Skin of body (tissue), 3 donors: ENCODE data around the gene COPZ1. TPM values are rescaled to one million over a fixed set of nuclear protein-coding genes. Genes with fewer than 3 reads are reported as not detected.

Experiments used
- DNase-seq: peaks from one replicate; lab custom pipeline; 2025; lab: John Stamatoyannopoulos, UW
- small RNA-seq: library from RNA; depleted of rRNA; stranded (forward); fragments of <200 nt; gene quantifications from one replicate; pipeline ENCODE3, GENCODE V24; 2014; ENCODE audit warnings: low replicate concordance
- total RNA-seq: library from RNA; depleted of rRNA; stranded (reverse); fragments of >200 nt; gene quantifications from one replicate; pipeline ENCODE4 v1.2.3, GENCODE V29; 2014

COPZ1 gene
- total RNA-seq, 1 donor from 2014 or later: 65.3 TPM

GRCh38 chr12:54393207-54393609 lies 68.3 kb downstream of the COPZ1 start:
- no peak for DNase-seq

- no peak for DNase-seq
These were observed 68.8 kb downstream of the COPZ1 start for GRCh38 chr12:54393743-54394142.

GRCh38 chr12:54394281-54394719 lies 69.4 kb downstream of the COPZ1 start:
- peak; percentile 14 for DNase-seq

DNA sequence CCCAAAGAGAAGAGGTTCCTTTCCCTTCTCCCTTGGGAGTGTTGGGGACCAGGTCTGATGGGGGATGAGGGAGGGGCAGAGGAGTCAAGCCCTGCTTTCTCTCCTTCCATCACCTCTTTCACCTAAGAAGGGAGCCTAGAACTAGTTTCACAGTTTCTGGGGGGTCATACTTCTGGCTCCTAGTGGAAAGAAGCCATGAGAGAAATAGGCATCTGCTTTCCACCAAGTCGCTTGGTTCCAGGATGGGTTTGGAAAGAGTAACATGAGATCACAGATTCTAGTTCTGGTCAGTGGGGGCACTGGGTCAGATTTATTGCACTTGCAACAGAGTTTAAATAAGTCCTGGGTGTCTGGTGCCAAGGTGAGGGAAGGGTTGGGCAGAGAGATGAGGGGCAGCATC lies 70.1 kb downstream of the COPZ1 start:
- DNase-seq: no peak

- DNase-seq: no peak
These were observed 70.6 kb downstream of the COPZ1 start for GRCh38 chr12:54395545-54395944.

DNA sequence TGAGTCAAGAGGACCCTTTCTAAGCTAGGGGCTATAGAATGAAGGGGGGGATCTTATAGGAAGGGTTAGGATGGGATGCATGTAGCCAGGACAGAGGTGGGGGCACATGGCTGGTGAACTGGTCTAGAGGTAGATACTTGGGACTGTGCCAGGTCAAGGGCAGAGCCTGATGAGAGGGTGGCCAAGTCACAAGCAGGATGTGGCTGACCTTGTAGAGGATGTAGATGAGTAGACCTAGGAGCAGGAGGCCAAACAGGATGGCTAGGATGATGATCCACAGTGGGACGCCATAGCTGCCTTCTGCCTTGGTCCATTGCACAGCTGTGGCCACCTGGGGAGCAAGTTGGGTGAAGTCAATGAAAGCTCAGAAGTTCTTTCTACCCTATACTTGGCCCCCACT lies 72.2 kb downstream of the COPZ1 start:
- DNase-seq: no peak

DNA sequence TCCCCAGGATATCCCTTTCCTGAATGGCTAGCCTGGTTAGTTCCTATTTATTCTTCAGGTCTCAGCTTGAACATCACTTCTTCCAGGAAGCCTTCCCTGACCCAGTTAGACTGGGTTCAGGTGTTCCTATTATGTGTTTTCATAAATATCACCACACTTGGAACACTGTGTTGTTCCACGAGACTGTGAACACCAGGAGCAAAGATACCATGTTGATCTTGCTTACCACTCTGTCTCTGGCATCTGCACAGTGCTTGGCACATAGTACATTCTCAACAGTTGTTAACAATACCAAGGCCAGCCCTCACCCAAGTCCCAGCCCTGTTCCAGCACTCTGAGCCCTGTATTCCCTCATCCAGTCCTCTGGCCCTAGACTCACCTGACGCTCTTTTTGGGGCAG lies 73.3 kb downstream of the COPZ1 start:
- no peak for DNase-seq

DNA sequence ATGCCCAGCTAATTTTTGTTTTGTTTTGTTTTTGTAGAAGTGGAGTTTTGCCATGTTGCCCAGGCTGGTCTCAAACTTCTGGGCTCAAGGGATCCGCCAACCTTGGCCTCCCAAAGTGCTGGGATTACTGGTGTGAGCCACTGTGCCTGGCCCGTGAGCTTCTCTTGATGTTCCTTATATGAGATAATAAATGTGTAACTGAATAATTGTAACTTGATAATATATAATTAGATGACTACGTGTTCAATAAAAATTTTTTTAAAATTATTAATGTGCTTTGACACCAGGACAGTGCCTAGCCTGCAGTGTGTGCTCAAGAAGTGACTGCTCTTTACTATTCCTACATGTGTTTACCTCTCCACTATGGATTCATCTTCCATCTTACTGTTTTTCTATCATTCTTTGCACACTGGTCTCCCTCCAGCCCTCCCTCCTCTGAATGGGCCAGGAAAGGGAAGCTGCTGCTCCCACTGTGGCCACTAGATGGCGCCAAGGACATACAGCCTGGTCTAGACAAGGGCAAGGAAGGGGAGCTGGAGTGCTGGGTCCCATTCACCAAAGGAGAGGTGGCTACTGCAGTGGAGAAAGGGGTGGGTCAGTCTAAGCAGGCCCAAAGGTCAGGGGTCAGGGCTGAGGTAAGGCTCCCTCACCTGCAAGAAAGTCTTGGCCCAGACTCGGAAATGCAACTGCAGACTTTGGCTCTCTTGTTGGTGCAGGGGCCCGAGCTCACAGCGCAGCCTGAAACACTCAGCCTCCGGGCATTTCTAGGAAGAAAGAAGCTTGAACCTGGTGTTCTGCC lies 74.3 kb downstream of the COPZ1 start:
- peak; percentile 75 for DNase-seq

DNA sequence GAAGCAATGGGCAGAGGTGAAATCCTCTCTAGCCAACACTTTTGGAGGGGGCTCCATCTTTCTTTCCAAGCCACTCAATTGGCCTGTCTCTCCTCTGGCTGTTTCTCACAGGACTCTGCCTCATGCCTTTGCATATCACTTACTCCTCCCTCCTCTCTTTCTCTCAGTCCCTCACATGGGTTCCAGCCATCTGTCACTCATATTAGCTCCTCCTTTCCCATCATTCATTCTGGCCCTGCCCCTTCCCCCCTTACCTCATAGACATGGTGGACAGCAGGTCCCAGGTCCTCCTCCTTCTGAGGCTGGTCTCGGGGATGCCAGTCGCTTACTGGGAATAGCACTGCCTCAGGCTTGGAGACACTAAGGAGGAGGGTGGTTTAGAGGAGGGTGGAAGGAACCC lies 76.2 kb downstream of the COPZ1 start:
- no peak for DNase-seq

Small RNA genes within 50 kb of the gene (small RNA-seq; reads per million reads assigned to genes)
- gene MIR148B (379 reads per million, percentile 98 among the genes with 10 or more reads in this experiment), gene RN7SL744P (not detected), gene RNU6-950P (not detected)

Other genes with a start within 250 kb of the COPZ1 start
- gene SMUG1, start 136.1 kb upstream of the COPZ1 start, total RNA-seq: 20.9 TPM
- 47.6 TPM for gene CBX5, start 45.0 kb upstream of the COPZ1 start, total RNA-seq
- gene HNRNPA1, start 44.4 kb upstream of the COPZ1 start, total RNA-seq: 745 TPM
- 5.7 TPM for gene NFE2, start 24.1 kb upstream of the COPZ1 start, total RNA-seq
- 0.79 TPM for gene GPR84, start 39.4 kb downstream of the COPZ1 start, total RNA-seq
- 10.5 TPM for gene ZNF385A, start 59.6 kb downstream of the COPZ1 start, total RNA-seq
- 52.3 TPM for gene ITGA5, start 94.1 kb downstream of the COPZ1 start, total RNA-seq
- gene GTSF1, start 148.5 kb downstream of the COPZ1 start, total RNA-seq: not detected
- 14.5 TPM for gene NCKAP1L, start 172.6 kb downstream of the COPZ1 start, total RNA-seq
- 8.6 TPM for gene PDE1B, start 224.5 kb downstream of the COPZ1 start, total RNA-seq